Measurements from ENCODE around the gene LRRC28. TPM values are rescaled to one million over a fixed set of nuclear protein-coding genes. Genes with fewer than 3 reads are reported as not detected.

The LRRC28 gene
- total RNA-seq, 1 donor from 2014 or later: 49.6 TPM

DNA sequence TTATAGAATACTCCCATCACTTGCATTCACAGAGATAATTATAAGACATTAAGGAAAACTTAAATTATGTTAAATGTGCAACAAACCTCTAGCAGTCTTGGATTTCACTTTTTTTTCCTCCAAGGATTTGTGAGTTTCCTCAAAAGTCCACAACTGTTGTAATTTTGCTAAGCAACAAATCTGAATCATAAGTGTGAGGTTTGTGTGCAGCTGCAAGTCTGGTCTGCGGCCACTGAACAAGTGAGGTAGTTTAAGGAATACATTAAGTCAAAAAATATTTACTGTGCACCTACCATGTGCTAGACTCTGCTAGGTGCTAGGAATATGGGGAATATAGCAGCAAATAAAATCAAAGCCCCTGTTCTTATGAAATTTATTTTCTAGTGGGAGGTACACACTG, 70.2 kb downstream of the LRRC28 start:
- Mint-ChIP-seq H3K36me3 (ENCODE audit: unreplicated experiment) (peaks cover 11% of the 10 kb centered on the region), H3K4me3 (ENCODE audit: unreplicated experiment) (no peak overlapping the region), H3K9me3 (ENCODE audit: unreplicated experiment) (peaks cover 4% of the 10 kb centered on the region), H3K27me3 (ENCODE audit: unreplicated experiment) (peaks cover 1% of the 10 kb centered on the region), H3K4me1 (ENCODE audit: low read depth, unreplicated experiment) (peaks cover 3% of the 10 kb centered on the region), H3K27ac (ENCODE audit: unreplicated experiment) (no peak overlapping the region)
- TF ChIP-seq, protein P1, sequence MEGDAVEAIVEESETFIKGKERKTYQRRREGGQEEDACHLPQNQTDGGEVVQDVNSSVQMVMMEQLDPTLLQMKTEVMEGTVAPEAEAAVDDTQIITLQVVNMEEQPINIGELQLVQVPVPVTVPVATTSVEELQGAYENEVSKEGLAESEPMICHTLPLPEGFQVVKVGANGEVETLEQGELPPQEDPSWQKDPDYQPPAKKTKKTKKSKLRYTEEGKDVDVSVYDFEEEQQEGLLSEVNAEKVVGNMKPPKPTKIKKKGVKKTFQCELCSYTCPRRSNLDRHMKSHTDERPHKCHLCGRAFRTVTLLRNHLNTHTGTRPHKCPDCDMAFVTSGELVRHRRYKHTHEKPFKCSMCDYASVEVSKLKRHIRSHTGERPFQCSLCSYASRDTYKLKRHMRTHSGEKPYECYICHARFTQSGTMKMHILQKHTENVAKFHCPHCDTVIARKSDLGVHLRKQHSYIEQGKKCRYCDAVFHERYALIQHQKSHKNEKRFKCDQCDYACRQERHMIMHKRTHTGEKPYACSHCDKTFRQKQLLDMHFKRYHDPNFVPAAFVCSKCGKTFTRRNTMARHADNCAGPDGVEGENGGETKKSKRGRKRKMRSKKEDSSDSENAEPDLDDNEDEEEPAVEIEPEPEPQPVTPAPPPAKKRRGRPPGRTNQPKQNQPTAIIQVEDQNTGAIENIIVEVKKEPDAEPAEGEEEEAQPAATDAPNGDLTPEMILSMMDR (IDR thresholded peaks at IDR 0.05; ENCODE audit: partially characterized antibody, unreplicated experiment): no peak
- no peak for DNase-seq

DNA sequence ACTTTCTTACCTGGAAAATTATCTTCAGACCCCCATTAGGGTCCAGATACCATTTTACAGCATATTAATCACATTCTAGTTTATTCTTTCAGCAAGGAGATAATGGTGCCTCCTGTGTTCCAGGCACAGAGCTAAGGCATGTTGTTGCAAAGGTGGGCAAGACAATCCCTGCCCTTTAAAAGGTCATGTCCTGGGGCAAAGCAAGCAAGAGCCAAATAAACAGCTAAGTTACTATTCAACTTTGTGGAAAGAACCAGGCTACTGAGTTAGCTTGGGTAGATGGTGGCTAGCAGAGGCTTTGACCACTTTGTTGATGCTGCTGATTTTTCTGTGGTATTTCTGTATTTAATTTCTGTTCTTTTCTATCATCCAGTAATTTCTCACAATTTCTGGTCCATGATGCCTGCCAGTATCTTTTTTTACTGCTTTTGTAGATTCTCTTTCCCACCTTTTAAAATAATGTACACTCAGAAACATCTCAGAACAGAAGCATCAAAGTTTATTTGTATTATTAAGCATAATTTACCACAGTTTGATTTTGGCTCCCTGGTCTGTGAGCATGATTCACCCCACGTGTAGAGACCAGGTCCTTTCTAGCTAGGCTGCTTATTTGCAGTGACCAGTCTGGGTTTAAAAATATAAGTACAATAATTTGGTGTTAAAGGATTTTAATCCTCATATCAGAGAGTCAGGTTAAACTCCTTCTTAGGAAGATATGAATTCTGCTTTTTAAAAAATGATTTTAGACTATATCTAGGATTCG, 71.5 kb downstream of the LRRC28 start:
- no peak for DNase-seq
- H3K9me3 Mint-ChIP-seq (ENCODE audit: unreplicated experiment): peaks cover 4% of the 10 kb centered on the region
- H3K36me3 Mint-ChIP-seq (ENCODE audit: unreplicated experiment): peaks cover 11% of the 10 kb centered on the region
- H3K4me3 Mint-ChIP-seq (ENCODE audit: unreplicated experiment): no peak overlapping the region
- peaks cover 1% of the 10 kb centered on the region for H3K27me3 Mint-ChIP-seq (ENCODE audit: unreplicated experiment)
- TF ChIP-seq, protein P1 (IDR thresholded peaks at IDR 0.05; ENCODE audit: partially characterized antibody, unreplicated experiment): no peak
- H3K4me1 Mint-ChIP-seq (ENCODE audit: low read depth, unreplicated experiment): peaks cover 3% of the 10 kb centered on the region
- H3K27ac Mint-ChIP-seq (ENCODE audit: unreplicated experiment): no peak overlapping the region

DNA sequence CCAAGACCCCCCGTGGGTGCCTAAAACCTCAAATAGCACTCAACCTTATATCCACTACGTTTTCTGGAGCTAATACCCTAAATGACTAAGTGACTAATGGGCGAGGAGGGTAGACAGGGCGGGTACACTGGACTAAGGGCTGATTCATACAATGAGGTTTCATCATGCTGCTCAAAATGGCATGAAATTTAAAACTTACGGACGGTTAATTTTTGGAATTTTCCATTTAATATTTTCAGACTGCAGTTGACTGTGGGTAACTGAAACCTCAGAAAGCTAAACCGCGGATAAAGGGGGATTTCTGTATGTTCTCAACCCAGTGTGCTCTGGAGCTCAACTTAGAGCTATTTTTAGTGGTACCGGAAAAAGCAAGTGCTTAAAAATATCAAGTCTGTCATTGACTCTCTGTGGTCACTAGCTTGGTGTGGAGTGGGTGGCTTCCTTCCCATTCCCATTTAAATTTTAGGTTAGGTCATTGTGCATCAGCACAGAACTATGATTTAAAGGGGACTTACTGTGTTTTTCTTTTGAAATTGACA, 72.9 kb downstream of the LRRC28 start:
- Mint-ChIP-seq H3K9me3 (ENCODE audit: unreplicated experiment) (peaks cover 4% of the 10 kb centered on the region), H3K27me3 (ENCODE audit: unreplicated experiment) (peaks cover 1% of the 10 kb centered on the region), H3K4me3 (ENCODE audit: unreplicated experiment) (no peak overlapping the region), H3K36me3 (ENCODE audit: unreplicated experiment) (peaks cover 11% of the 10 kb centered on the region), H3K27ac (ENCODE audit: unreplicated experiment) (no peak overlapping the region), H3K4me1 (ENCODE audit: low read depth, unreplicated experiment) (peaks cover 3% of the 10 kb centered on the region)
- TF ChIP-seq, protein P1 (IDR thresholded peaks at IDR 0.05; ENCODE audit: partially characterized antibody, unreplicated experiment): no peak
- no peak for DNase-seq

DNA sequence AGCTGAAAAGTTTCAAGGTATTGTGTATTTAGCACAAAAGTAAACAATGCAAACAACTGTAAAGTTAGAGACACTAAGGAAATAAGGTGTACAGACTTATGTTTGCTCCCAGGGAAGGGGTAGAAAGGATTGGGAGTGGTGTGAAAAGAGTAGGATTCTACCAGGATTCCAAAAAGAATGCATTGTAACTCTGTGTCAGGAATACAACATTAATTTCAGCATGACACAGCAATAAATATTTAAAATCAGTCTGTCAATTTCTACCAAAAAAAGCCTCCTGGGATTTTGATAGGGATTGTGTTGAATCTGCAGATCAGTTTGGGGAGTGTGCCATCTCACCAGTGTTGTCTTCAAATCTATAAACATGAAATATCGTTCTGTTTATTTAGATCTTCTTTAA, 73.4 kb downstream of the LRRC28 start:
- H3K9me3 Mint-ChIP-seq (ENCODE audit: unreplicated experiment): peaks cover 4% of the 10 kb centered on the region
- peaks cover 11% of the 10 kb centered on the region for H3K36me3 Mint-ChIP-seq (ENCODE audit: unreplicated experiment)
- TF ChIP-seq, protein P1 (IDR thresholded peaks at IDR 0.05; ENCODE audit: partially characterized antibody, unreplicated experiment): no peak
- DNase-seq: no peak
- peaks cover 3% of the 10 kb centered on the region for H3K4me1 Mint-ChIP-seq (ENCODE audit: low read depth, unreplicated experiment)
- no peak overlapping the region for H3K27ac Mint-ChIP-seq (ENCODE audit: unreplicated experiment)
- H3K27me3 Mint-ChIP-seq (ENCODE audit: unreplicated experiment): peaks cover 1% of the 10 kb centered on the region
- no peak overlapping the region for H3K4me3 Mint-ChIP-seq (ENCODE audit: unreplicated experiment)

DNA sequence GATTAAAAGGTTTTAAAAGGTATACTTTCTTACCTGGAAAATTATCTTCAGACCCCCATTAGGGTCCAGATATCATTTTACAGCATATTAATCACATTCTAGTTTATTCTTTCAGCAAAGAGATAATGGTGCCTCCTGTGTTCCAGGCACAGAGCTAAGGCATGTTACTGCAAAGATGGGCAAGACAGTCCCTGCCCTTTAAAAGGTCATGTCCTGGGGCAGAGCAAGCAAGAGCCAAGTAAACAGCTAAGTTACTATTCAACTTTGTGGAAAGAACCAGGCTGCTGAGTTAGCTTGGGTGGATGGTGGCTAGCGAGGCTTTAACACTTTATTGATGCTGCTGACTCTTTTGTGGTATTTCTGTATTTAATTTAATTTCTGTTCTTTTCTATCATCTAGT, 75.0 kb downstream of the LRRC28 start:
- TF ChIP-seq, protein P1 (IDR thresholded peaks at IDR 0.05; ENCODE audit: partially characterized antibody, unreplicated experiment): no peak
- Mint-ChIP-seq H3K27me3 (ENCODE audit: unreplicated experiment) (peaks cover 1% of the 10 kb centered on the region), H3K9me3 (ENCODE audit: unreplicated experiment) (peaks cover 4% of the 10 kb centered on the region), H3K27ac (ENCODE audit: unreplicated experiment) (no peak overlapping the region), H3K36me3 (ENCODE audit: unreplicated experiment) (peaks cover 11% of the 10 kb centered on the region), H3K4me1 (ENCODE audit: low read depth, unreplicated experiment) (peaks cover 3% of the 10 kb centered on the region), H3K4me3 (ENCODE audit: unreplicated experiment) (no peak overlapping the region)
- DNase-seq: no peak

All from glutamatergic neuron (in vitro differentiated cells).